GM23338 (cell line): ENCODE results near the gene SLC27A4. TPM values are rescaled to one million over a fixed set of nuclear protein-coding genes. Genes with fewer than 3 reads are reported as not detected.

Source experiments
- ATAC-seq: fragments of 200-7000 bp; cut with Tn5 transposase; 3 replicates; pipeline ENCODE4 v1.9.1; 2020
- DNase-seq: peaks from one replicate; pipeline ENCODE4 v3.0.0-alpha.2; 2015; ENCODE audit warnings: low spot score
- H2AFZ ChIP-seq: fragments of 200-600 bp; sonication (generic); 2 replicates; pipeline ENCODE4 v1.8.0; 2016; ENCODE audit warnings: antibody characterized with exemption, mild to moderate bottlenecking, moderate library complexity
- H3F3A ChIP-seq: fragments of 200-600 bp; sonication (generic); replicated peaks from 2 replicates; pipeline ENCODE4 v1.8.0; 2017; ENCODE audit warnings: antibody characterized with exemption, mixed run types, low read depth
- H3K27ac ChIP-seq: fragments of 200-600 bp; sonication (generic); 2 replicates; pipeline ENCODE4 v1.6.1; 2016; ENCODE audit warnings: low read depth
- H3K27me3 ChIP-seq: fragments of 200-600 bp; sonication (generic); 2 replicates; pipeline ENCODE4 v1.8.0; 2016; ENCODE audit warnings: mild to moderate bottlenecking, mixed run types, moderate library complexity; ENCODE audit not compliant: insufficient read depth
- H3K36me3 ChIP-seq: fragments of 200-600 bp; sonication (generic); 2 replicates; pipeline ENCODE4 v1.8.0; 2016; ENCODE audit warnings: mild to moderate bottlenecking; ENCODE audit not compliant: insufficient read depth
- H3K4me1 ChIP-seq: fragments of 200-600 bp; sonication (generic); 2 replicates; pipeline ENCODE4 v1.8.0; 2016; ENCODE audit warnings: mild to moderate bottlenecking, moderate library complexity; ENCODE audit not compliant: insufficient read depth
- H3K4me2 ChIP-seq: fragments of 200-600 bp; sonication (generic); 2 replicates; pipeline ENCODE4 v1.7.1; 2017; ENCODE audit warnings: mixed run types
- H3K4me3 ChIP-seq: fragments of 200-600 bp; sonication (generic); 2 replicates; pipeline ENCODE4 v1.6.1; 2016; ENCODE audit warnings: mixed run types
- H3K79me2 ChIP-seq: fragments of 200-600 bp; sonication (generic); replicated peaks from 2 replicates; pipeline ENCODE4 v1.8.0; 2017; ENCODE audit warnings: mild to moderate bottlenecking; ENCODE audit not compliant: insufficient read depth
- H3K9me2 ChIP-seq: fragments of 200-600 bp; sonication (generic); 2 replicates; pipeline ENCODE4 v1.8.0; 2017; ENCODE audit not compliant: insufficient read depth
- H4K20me1 ChIP-seq: fragments of 200-600 bp; sonication (generic); replicated peaks from 2 replicates; pipeline ENCODE4 v1.8.0; 2017; ENCODE audit warnings: mild to moderate bottlenecking; ENCODE audit not compliant: insufficient read depth
- H3K27ac Mint-ChIP-seq: 2 replicates; pipeline ENCODE4 v1.8.0; 2020; ENCODE audit warnings: inconsistent platforms, mild to moderate bottlenecking, moderate library complexity, mixed read lengths
- H3K27me3 Mint-ChIP-seq: 3 replicates; pipeline ENCODE4 v1.8.0; 2022; ENCODE audit warnings: low read depth, mild to moderate bottlenecking, moderate library complexity, mixed read lengths, inconsistent platforms; ENCODE audit not compliant: insufficient read depth, poor library complexity
- H3K36me3 Mint-ChIP-seq: 3 replicates; pipeline ENCODE4 v1.8.0; 2021; ENCODE audit warnings: low read depth, mild to moderate bottlenecking, inconsistent platforms, moderate library complexity, mixed read lengths
- H3K4me1 Mint-ChIP-seq: 3 replicates; pipeline ENCODE4 v1.8.0; 2020; ENCODE audit warnings: mild to moderate bottlenecking, inconsistent platforms, mixed read lengths
- H3K4me3 Mint-ChIP-seq: 3 replicates; pipeline ENCODE4 v1.8.0; 2021; ENCODE audit warnings: moderate library complexity, mild to moderate bottlenecking, inconsistent platforms, mixed read lengths
- H3K9me3 Mint-ChIP-seq: 3 replicates; pipeline ENCODE4 v1.8.0; 2020; ENCODE audit warnings: moderate library complexity, mild to moderate bottlenecking, inconsistent platforms, mixed read lengths
- CREB1 ChIP-seq: fragments of 250-450 bp; sonication (Bioruptor Pico); IDR thresholded peaks from 2 replicates; pipeline ENCODE4 v1.5.0; 2020; ENCODE audit warnings: low read depth, mild to moderate bottlenecking, moderate library complexity
- CTCF ChIP-seq, 2 experiments: fragments of 200-600 bp in 1 of 2; sonication (generic) in 1 of 2; conservative IDR thresholded peaks; 2 replicates each; pipeline versions ENCODE4 v1.5.1 to v1.6.1; 2016 to 2017; ENCODE audit warnings: antibody characterized with exemption in 2 of 2, low read depth in 2 of 2, mild to moderate bottlenecking in 2 of 2, moderate library complexity in 1 of 2
- ETS1 ChIP-seq: IDR thresholded peaks from 2 replicates; pipeline ENCODE4 v1.6.1; 2016; ENCODE audit warnings: antibody characterized with exemption
- EZH2 ChIP-seq: fragments of 200-600 bp; sonication (generic); IDR thresholded peaks from one replicate; pipeline ENCODE4 v1.8.0; 2017; ENCODE audit warnings: antibody characterized with exemption, mild to moderate bottlenecking, low read depth; ENCODE audit not compliant: unreplicated experiment
- JUNB ChIP-seq: IDR thresholded peaks from one replicate; pipeline ENCODE4 v1.6.1; 2016; ENCODE audit warnings: antibody characterized with exemption; ENCODE audit not compliant: unreplicated experiment
- NANOG ChIP-seq: IDR thresholded peaks from 2 replicates; pipeline ENCODE4 v1.6.1; 2016; ENCODE audit warnings: antibody characterized with exemption, borderline replicate concordance
- POLR2AphosphoS5 ChIP-seq: IDR thresholded peaks from 2 replicates; pipeline ENCODE4 v1.6.1; 2016; ENCODE audit warnings: antibody characterized with exemption, low read depth
- REST ChIP-seq: IDR thresholded peaks from one replicate; pipeline ENCODE4 v1.6.1; 2018; ENCODE audit warnings: antibody characterized with exemption; ENCODE audit not compliant: unreplicated experiment
- ZNF462 ChIP-seq: fragments of 250-450 bp; sonication (Bioruptor Pico); IDR thresholded peaks from 2 replicates; pipeline ENCODE4 v1.5.0; 2020; ENCODE audit warnings: mild to moderate bottlenecking, moderate library complexity
- polyA plus RNA-seq: library from polyadenylated mRNA; unstranded; fragments of >200 nt; fragmentation: Nextera tagmentation; extraction: Ambion mirVana; gene quantifications from 2 replicates; pipeline ENCODE4 v1.2.1, GENCODE V29; 2016
- total RNA-seq: library from RNA; depleted of rRNA; stranded (reverse); fragments of >200 nt; shearing (Covaris generic); gene quantifications from 2 replicates; pipeline ENCODE4 v1.2.3, GENCODE V29; 2014

The SLC27A4 gene
- total and polyA plus RNA-seq, 2 experiments from 2014 or later = 7.9 to 25.3 TPM

GRCh38 chr9:128321879-128322403, 18.4 kb upstream of the SLC27A4 start (continued):
- no peak for TF ChIP-seq CTCF (conservative IDR thresholded peaks at IDR 0.05; ENCODE audit: low read depth in 2 of 2)

- Mint-ChIP-seq H3K9me3 (no peaks in the 10 kb centered on the region), H3K4me1 (no peaks in the 10 kb centered on the region), H3K27me3 (peaks cover 13% of the 10 kb centered on the region), H3K27ac (peak within 1 kb of the TSS; percentile 97), H3K4me3 (peak within 1 kb of the TSS; percentile 94), H3K36me3 (peaks cover 19% of the 10 kb centered on the region)
- Histone ChIP-seq H3K27ac (peak within 1 kb of the TSS; percentile 92), H3K27me3 (no peaks in the 10 kb centered on the region), H3K79me2 (peaks cover 18% of the 10 kb centered on the region), H4K20me1 (no peaks in the 10 kb centered on the region; the same call in none of the 2 replicates), H3K36me3 (peaks cover 6% of the 10 kb centered on the region; the same call in 1 of the 2 replicates), H3F3A (peaks cover 5% of the 10 kb centered on the region; the same call in 1 of the 2 replicates), H2AFZ (peak within 1 kb of the TSS; percentile 66), H3K4me2 (peak within 1 kb of the TSS; percentile 84), H3K4me3 (peak within 1 kb of the TSS; percentile 99), H3K4me1 (peaks cover 7% of the 10 kb centered on the region), H3K9me2 (no peaks in the 10 kb centered on the region)
- ATAC-seq (peak; percentile 92), DNase-seq (peak; percentile 98)
- no peak for TF ChIP-seq ZNF462
- TF ChIP-seq CREB1 = peak; percentile 69; the same call in 1 of the 2 replicates
- peak; percentile 50 for TF ChIP-seq POLR2AphosphoS5
- no peak for TF ChIP-seq NANOG
- no peak for TF ChIP-seq REST
- no peak for TF ChIP-seq JUNB
- no peak for TF ChIP-seq EZH2
- TF ChIP-seq ETS1 = peak; percentile 84
These were observed 17.7 kb upstream of the SLC27A4 start, which contains the start of the genes COQ4 and TRUB2 for GRCh38 chr9:128322404-128323211. Gene COQ4, plus strand, starts transcription at chr9:128322839. Its CDS starts 20 bp downstream, at chr9:128322859. Gene TRUB2, minus strand, starts transcription at chr9:128322447. Its CDS starts 39 bp downstream, at chr9:128322408.
